ENCODE measurements around the gene C1orf167. TPM values are rescaled to one million over a fixed set of nuclear protein-coding genes. Genes with fewer than 3 reads are reported as not detected.

C1orf167 gene
- polyA plus RNA-seq, 3 donors, result 0.05 TPM; not detected in 2

DNA sequence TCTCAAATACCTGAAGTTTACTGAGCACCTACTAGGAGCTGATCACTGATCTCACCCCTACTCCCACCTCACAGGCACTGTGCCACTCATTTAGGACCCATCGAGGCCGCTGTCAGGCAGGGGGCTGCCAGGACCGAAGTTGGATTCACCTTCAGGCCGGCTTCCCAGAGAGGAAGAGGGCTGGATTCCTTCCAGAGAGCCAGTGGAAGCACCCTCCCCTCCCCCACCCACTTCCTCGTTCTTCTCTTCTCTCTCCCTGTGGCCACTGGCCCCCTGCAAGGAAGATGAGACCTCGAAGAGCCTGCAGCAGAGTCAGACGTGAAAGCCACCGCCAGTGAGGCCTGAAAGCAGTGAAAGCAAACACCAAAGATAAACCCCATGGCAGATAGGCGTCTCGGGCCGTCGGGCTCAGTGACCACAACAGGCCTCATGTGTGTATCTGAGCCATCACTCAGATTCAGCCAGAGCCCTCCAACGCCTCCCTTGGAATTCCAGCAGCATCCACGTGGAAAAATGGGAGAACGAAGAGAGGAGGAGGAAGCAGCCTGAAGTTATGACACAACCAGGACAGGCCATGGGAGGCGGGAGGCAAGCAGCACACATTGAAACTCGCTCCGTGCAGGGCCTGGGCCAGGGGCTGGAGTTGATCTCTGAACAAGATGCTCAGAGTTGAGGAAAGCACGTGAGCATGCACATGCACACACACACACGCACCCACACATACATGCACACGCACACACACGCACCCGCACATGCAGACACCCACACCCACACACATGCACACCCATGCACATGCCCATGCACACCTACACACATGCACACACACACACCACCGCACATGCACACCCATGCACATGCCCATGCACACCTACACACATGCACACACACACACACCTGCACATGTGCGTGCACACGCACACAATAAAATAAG is 32.2 kb upstream of the C1orf167 start:
- peak in 2 of 3 donors; percentile 50 to 58 for DNase-seq
- H3K79me2 ChIP-seq (ENCODE audit: insufficient read depth, low read length), result peaks cover 7% of the 10 kb centered on the region
- H4K20me1 ChIP-seq (ENCODE audit: insufficient read depth, low read length), result no peaks in the 10 kb centered on the region
- peaks cover 90% of the 10 kb centered on the region for H3K4me1 Mint-ChIP-seq
- H3K27ac ChIP-seq (ENCODE audit: low read depth in 1 of 2, low read length in 2 of 2), result peak overlapping the region; percentile 74 to 87
- no peak overlapping the region for H2AFZ ChIP-seq (ENCODE audit: insufficient read depth, low read depth, low read length, poor library complexity, severe bottlenecking)
- peaks cover 0 to 3% (median 0%) of the 10 kb centered on the region in 3 donors for H3K27me3 Mint-ChIP-seq (ENCODE audit: low read depth in 3 of 3)
- H3K4me1 ChIP-seq (ENCODE audit: control insufficient read depth in 1 of 2, insufficient read depth in 2 of 2, low read length in 2 of 2), result peaks cover 89 to 93% of the 10 kb centered on the region in 2 donors
- H3K9me3 ChIP-seq (replicated peaks in 1 of 2; ENCODE audit: control insufficient read depth in 1 of 2, insufficient read depth in 1 of 2, low read length in 2 of 2), result no peaks in the 10 kb centered on the region
- WGBS (ENCODE audit: insufficient coverage), result 12% methylated on average over 16 of the region's 26 CpGs
- no peaks in the 10 kb centered on the region for H3K27me3 ChIP-seq (ENCODE audit: control insufficient read depth in 2 of 2, insufficient read depth in 2 of 2, low read length in 2 of 2)
- H3K4me3 Mint-ChIP-seq, result peak overlapping the region; percentile 65 to 88
- H3K36me3 ChIP-seq (replicated peaks in 1 of 2; ENCODE audit: control insufficient read depth in 1 of 2, insufficient read depth in 2 of 2, low read length in 2 of 2), result no peaks in the 10 kb centered on the region
- peak overlapping the region; percentile 75 for H3K4me2 ChIP-seq (replicated peaks; ENCODE audit: extremely low read depth, low read length, poor library complexity, severe bottlenecking)
- H3K9ac ChIP-seq (ENCODE audit: insufficient read depth, low read length, poor library complexity, severe bottlenecking), result peak overlapping the region; percentile 30
- TF ChIP-seq, protein P1, sequence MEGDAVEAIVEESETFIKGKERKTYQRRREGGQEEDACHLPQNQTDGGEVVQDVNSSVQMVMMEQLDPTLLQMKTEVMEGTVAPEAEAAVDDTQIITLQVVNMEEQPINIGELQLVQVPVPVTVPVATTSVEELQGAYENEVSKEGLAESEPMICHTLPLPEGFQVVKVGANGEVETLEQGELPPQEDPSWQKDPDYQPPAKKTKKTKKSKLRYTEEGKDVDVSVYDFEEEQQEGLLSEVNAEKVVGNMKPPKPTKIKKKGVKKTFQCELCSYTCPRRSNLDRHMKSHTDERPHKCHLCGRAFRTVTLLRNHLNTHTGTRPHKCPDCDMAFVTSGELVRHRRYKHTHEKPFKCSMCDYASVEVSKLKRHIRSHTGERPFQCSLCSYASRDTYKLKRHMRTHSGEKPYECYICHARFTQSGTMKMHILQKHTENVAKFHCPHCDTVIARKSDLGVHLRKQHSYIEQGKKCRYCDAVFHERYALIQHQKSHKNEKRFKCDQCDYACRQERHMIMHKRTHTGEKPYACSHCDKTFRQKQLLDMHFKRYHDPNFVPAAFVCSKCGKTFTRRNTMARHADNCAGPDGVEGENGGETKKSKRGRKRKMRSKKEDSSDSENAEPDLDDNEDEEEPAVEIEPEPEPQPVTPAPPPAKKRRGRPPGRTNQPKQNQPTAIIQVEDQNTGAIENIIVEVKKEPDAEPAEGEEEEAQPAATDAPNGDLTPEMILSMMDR (IDR thresholded peaks at IDR 0.05), result no peak
- peak overlapping the region; percentile 92 to 98 (median 98) for H3K27ac Mint-ChIP-seq
- peaks cover 0 to 3% of the 10 kb centered on the region in 2 donors for H3K36me3 Mint-ChIP-seq
- H3K4me3 ChIP-seq (replicated peaks in 1 of 3; ENCODE audit: low read depth in 2 of 3, low read length in 3 of 3), result peak overlapping the region in 2 of 3 experiments; percentile 17 to 72
- intact Hi-C loops (cut with micrococcal nuclease), result loop anchor here in 1 of 2 donors (10.0 kb wide), 1 partner anchor 65 kb away; no protein-coding TSS in a partner anchor
- peaks cover 0 to 5% (median 0%) of the 10 kb centered on the region in 7 donors for H3K9me3 Mint-ChIP-seq

DNA sequence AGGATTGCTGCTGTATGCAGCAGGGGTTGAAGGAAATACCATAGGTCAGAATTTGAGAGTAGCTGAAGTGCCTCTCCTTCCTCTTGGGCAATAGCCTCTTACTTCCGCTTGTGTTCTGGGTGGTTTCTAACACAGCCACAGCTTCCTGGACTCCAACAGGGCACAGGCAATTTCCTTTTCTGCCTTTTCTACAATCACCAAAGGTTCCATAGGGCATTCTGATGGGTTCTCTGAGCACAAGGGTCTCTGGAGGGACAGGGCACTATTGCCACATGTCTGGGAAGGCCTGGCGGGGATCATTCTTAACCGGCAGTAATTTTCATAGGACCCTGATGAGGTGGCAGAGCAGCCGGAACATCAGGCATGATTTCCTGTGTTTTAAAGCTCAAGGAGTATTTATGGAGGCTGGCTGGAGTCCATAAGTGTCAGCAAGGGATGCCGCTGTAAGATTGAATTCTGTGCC is 31.5 kb upstream of the C1orf167 start:
- H3K4me3 Mint-ChIP-seq, result peak overlapping the region; percentile 65 to 88
- peak; percentile 79 to 92 (median 91) for DNase-seq
- Histone ChIP-seq H3K9me3 (replicated peaks in 1 of 2; ENCODE audit: control insufficient read depth in 1 of 2, insufficient read depth in 1 of 2, low read length in 2 of 2) (no peaks in the 10 kb centered on the region), H3K36me3 (replicated peaks in 1 of 2; ENCODE audit: control insufficient read depth in 1 of 2, insufficient read depth in 2 of 2, low read length in 2 of 2) (no peaks in the 10 kb centered on the region), H2AFZ (ENCODE audit: insufficient read depth, low read depth, low read length, poor library complexity, severe bottlenecking) (peak overlapping the region; percentile 52), H3K79me2 (ENCODE audit: insufficient read depth, low read length) (peaks cover 13% of the 10 kb centered on the region), H3K27ac (ENCODE audit: low read depth in 1 of 2, low read length in 2 of 2) (peak overlapping the region; percentile 74 to 87), H3K4me3 (replicated peaks in 1 of 3; ENCODE audit: low read depth in 2 of 3, low read length in 3 of 3) (peak overlapping the region; percentile 5 to 72 (median 17)), H4K20me1 (ENCODE audit: insufficient read depth, low read length) (no peaks in the 10 kb centered on the region), H3K4me1 (ENCODE audit: control insufficient read depth in 1 of 2, insufficient read depth in 2 of 2, low read length in 2 of 2) (peaks cover 88 to 93% of the 10 kb centered on the region in 2 donors), H3K4me2 (replicated peaks; ENCODE audit: extremely low read depth, low read length, poor library complexity, severe bottlenecking) (peak overlapping the region; percentile 75), H3K27me3 (ENCODE audit: control insufficient read depth in 2 of 2, insufficient read depth in 2 of 2, low read length in 2 of 2) (no peaks in the 10 kb centered on the region), H3K9ac (ENCODE audit: insufficient read depth, low read length, poor library complexity, severe bottlenecking) (peak overlapping the region; percentile 47)
- 0% methylated on average over 4 of the region's 5 CpGs for WGBS (ENCODE audit: insufficient coverage)
- H3K4me1 Mint-ChIP-seq, result peaks cover 90% of the 10 kb centered on the region
- TF ChIP-seq, protein P1 (IDR thresholded peaks at IDR 0.05), result no peak
- H3K27me3 Mint-ChIP-seq (ENCODE audit: low read depth in 3 of 3), result peaks cover 0 to 3% (median 0%) of the 10 kb centered on the region in 3 donors
- H3K9me3 Mint-ChIP-seq, result peaks cover 0 to 5% (median 0%) of the 10 kb centered on the region in 7 donors
- peaks cover 0 to under 1% of the 10 kb centered on the region in 2 donors for H3K36me3 Mint-ChIP-seq
- peak overlapping the region; percentile 92 to 98 (median 98) for H3K27ac Mint-ChIP-seq
- intact Hi-C loops (cut with micrococcal nuclease), result loop anchor here in 1 of 2 donors (10.0 kb wide), 1 partner anchor 64 kb away; no protein-coding TSS in a partner anchor

Measured in CD14-positive monocyte (primary cell).